A549 (cell line): ENCODE data around the gene ETV3.

Source experiments
- CHD2 ChIP-seq: fragments of 150-350 bp; IDR thresholded peaks from 2 replicates; pipeline ENCODE4 v1.6.1; 2014; ENCODE audit warnings: low read length; ENCODE audit not compliant: partially characterized antibody
- EHMT2 ChIP-seq: fragments of 200-600 bp; sonication (generic); IDR thresholded peaks from 2 replicates; pipeline ENCODE4 v1.6.1; 2016; ENCODE audit warnings: antibody characterized with exemption, low read depth, mild to moderate bottlenecking, moderate library complexity
- EP300 ChIP-seq, 2 experiments: fragments of >200 bp; sonication (Bioruptor Twin); formaldehyde crosslinking; IDR thresholded peaks; 2 replicates in 1 of 2; 3 replicates in 1 of 2; pipeline ENCODE4 v1.6.1; 2016 to 2017
- FOSL2 ChIP-seq, 2 experiments: fragments of 450-650 bp in 1 of 2; fragments of >200 bp in 1 of 2; sonication (Bioruptor Twin) in 1 of 2; formaldehyde crosslinking; IDR thresholded peaks; 2 replicates each; pipeline versions ENCODE4 v1.5.0 to v1.6.1; 2016 to 2020; ENCODE audit warnings: mild to moderate bottlenecking in 1 of 2, moderate library complexity in 1 of 2
- HEYL ChIP-seq: fragments of 250-450 bp; sonication (Bioruptor Pico); IDR thresholded peaks from 2 replicates; pipeline ENCODE4 v1.8.0; 2021; ENCODE audit warnings: mild to moderate bottlenecking, moderate library complexity
- MYC ChIP-seq: IDR thresholded peaks from 2 replicates; pipeline ENCODE4 v1.6.1; 2012; ENCODE audit warnings: mild to moderate bottlenecking, inconsistent platforms, low read length, improper control_type of control experiment, borderline replicate concordance
- POLR2A ChIP-seq: IDR thresholded peaks from 2 replicates; pipeline ENCODE4 v1.6.1; 2012; ENCODE audit warnings: mild to moderate bottlenecking, low read length
- TF ChIP-seq, protein P1 (sequence below): fragments of >200 bp; sonication (Bioruptor Twin); formaldehyde crosslinking; IDR thresholded peaks from 3 replicates; pipeline ENCODE4 v1.5.1; 2016
- TF ChIP-seq, protein P2 (sequence below): fragments of 450-650 bp; IDR thresholded peaks from 2 replicates; pipeline ENCODE4 v1.6.1; 2014; ENCODE audit warnings: antibody characterized with exemption
- TF ChIP-seq, protein P3 (sequence below): fragments of 250-450 bp; sonication (Bioruptor Pico); IDR thresholded peaks from 2 replicates; pipeline ENCODE4 v1.5.0; 2021; ENCODE audit warnings: mild to moderate bottlenecking, moderate library complexity, borderline replicate concordance

DNA sequence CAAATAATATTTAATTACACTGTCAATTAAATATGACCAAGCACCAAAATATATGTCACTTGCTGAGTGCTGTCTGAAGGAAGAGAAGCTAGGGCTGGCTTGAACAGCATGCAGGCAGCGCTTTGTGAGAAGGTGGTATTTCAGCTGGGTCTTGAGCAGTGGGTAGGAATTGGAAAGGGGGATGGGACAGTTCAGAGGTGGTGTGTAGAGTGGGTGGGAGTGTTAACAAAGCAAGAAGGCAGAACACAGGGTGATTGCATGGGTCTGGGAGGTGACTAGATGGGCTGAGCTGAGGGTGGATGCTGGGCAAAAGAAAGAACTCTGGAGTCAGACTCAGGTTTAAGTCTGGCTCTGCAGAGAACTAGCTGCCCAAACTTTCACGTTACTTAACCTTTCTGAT lies 14.3 kb upstream of the ETV3 start:
- TF ChIP-seq POLR2A (no peak), HEYL (CRISPR knock-in tag) (no peak), CHD2 (no peak), FOSL2 (IDR thresholded peaks at IDR 0.05) (no peak), FOSL2 (CRISPR knock-in tag; IDR thresholded peaks at IDR 0.05) (no peak), MYC (no peak), EP300 (IDR thresholded peaks at IDR 0.05) (no peak), EHMT2 (no peak)
- TF ChIP-seq, protein P1, sequence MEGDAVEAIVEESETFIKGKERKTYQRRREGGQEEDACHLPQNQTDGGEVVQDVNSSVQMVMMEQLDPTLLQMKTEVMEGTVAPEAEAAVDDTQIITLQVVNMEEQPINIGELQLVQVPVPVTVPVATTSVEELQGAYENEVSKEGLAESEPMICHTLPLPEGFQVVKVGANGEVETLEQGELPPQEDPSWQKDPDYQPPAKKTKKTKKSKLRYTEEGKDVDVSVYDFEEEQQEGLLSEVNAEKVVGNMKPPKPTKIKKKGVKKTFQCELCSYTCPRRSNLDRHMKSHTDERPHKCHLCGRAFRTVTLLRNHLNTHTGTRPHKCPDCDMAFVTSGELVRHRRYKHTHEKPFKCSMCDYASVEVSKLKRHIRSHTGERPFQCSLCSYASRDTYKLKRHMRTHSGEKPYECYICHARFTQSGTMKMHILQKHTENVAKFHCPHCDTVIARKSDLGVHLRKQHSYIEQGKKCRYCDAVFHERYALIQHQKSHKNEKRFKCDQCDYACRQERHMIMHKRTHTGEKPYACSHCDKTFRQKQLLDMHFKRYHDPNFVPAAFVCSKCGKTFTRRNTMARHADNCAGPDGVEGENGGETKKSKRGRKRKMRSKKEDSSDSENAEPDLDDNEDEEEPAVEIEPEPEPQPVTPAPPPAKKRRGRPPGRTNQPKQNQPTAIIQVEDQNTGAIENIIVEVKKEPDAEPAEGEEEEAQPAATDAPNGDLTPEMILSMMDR = no peak
- TF ChIP-seq, protein P2, sequence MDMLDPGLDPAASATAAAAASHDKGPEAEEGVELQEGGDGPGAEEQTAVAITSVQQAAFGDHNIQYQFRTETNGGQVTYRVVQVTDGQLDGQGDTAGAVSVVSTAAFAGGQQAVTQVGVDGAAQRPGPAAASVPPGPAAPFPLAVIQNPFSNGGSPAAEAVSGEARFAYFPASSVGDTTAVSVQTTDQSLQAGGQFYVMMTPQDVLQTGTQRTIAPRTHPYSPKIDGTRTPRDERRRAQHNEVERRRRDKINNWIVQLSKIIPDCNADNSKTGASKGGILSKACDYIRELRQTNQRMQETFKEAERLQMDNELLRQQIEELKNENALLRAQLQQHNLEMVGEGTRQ = no peak
- TF ChIP-seq, protein P3, sequence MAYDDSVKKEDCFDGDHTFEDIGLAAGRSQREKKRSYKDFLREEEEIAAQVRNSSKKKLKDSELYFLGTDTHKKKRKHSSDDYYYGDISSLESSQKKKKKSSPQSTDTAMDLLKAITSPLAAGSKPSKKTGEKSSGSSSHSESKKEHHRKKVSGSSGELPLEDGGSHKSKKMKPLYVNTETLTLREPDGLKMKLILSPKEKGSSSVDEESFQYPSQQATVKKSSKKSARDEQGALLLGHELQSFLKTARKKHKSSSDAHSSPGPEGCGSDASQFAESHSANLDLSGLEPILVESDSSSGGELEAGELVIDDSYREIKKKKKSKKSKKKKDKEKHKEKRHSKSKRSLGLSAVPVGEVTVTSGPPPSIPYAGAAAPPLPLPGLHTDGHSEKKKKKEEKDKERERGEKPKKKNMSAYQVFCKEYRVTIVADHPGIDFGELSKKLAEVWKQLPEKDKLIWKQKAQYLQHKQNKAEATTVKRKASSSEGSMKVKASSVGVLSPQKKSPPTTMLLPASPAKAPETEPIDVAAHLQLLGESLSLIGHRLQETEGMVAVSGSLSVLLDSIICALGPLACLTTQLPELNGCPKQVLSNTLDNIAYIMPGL (CRISPR knock-in tag) = no peak
